Caki2 (cell line): ENCODE measurements around the gene JDP2. TPM values are rescaled to one million over a fixed set of nuclear protein-coding genes. Genes with fewer than 3 reads are reported as not detected.

Source experiments
- DNase-seq: peaks from one replicate; pipeline ENCODE4 v3.0.0-alpha.2; 2015; ENCODE audit warnings: low read depth
- in situ Hi-C: cut with HindIII; loops from 2 replicates; pipeline ENCODE4 v1.10.0; 2016; ENCODE audit warnings: low sequenced_read_pairs, low pct_unique_long_range_greater_than_20kb, mixed read lengths
- total RNA-seq: library from RNA; depleted of rRNA; stranded (reverse); fragments of >200 nt; shearing (Covaris generic); gene quantifications from 2 replicates; pipeline ENCODE4 v1.2.3, GENCODE V29; 2014; ENCODE audit warnings: low replicate concordance

Gene JDP2
- total RNA-seq, 1 experiment from 2014 or later, result 34.2 TPM

- no peak for DNase-seq
- in situ Hi-C loops, result no loop called here
These were observed 4.0 kb downstream of the JDP2 start for GRCh38 chr14:75431827-75432226.

DNA sequence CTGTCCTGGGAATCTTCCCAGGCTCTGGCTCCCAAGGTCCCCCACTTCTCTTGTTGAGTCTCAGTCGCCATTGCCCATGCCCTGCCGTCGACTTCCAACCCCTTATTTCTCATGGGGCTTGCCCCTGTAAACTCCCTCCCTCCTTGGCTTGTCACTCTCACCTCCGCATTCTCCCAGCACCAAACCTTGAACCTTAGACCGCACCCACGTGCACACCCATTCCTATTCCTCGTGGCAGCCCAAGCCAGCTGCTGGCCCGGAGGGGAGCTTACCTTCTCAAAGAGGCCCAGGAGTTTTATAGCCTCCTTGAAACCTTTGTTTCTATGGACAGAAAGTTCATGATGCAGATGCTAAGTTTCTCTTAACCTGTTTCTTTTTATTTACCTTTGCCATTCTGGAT is 4.6 kb downstream of the JDP2 start:
- in situ Hi-C loops, result no loop called here
- no peak for DNase-seq

- no peak for DNase-seq
- in situ Hi-C loops, result no loop called here
These were observed 5.8 kb downstream of the JDP2 start for GRCh38 chr14:75433631-75434071.

GRCh38 chr14:75434138-75434889 is 6.5 kb downstream of the JDP2 start:
- DNase-seq, result no peak
- in situ Hi-C loops, result no loop called here

- no peak for DNase-seq
- in situ Hi-C loops, result no loop called here
These were observed 7.0 kb downstream of the JDP2 start for GRCh38 chr14:75434890-75435248.

DNA sequence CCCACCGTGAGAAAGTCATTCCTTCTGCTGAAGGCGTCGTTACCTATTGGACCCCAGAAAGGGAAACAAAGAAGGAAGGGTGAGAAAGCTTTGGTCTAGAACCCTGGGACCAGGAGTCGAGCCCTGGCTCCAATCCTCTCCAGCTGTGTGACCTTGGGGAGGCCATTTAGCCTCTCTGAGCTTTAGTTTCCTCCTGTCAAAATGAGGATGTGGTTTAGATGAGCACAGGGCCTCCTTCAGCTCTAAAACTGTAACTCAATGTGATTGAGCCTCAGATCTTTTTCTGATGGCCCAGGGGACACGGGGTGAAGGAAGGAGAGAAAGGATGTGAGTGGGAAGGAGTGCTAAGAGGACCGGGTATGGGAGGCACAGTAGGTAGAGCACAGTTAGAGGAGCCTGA is 7.7 kb downstream of the JDP2 start:
- DNase-seq, result no peak
- in situ Hi-C loops, result no loop called here

GRCh38 chr14:75437201-75438143 is 9.7 kb downstream of the JDP2 start:
- in situ Hi-C loops, result no loop called here
- DNase-seq, result no peak

DNA sequence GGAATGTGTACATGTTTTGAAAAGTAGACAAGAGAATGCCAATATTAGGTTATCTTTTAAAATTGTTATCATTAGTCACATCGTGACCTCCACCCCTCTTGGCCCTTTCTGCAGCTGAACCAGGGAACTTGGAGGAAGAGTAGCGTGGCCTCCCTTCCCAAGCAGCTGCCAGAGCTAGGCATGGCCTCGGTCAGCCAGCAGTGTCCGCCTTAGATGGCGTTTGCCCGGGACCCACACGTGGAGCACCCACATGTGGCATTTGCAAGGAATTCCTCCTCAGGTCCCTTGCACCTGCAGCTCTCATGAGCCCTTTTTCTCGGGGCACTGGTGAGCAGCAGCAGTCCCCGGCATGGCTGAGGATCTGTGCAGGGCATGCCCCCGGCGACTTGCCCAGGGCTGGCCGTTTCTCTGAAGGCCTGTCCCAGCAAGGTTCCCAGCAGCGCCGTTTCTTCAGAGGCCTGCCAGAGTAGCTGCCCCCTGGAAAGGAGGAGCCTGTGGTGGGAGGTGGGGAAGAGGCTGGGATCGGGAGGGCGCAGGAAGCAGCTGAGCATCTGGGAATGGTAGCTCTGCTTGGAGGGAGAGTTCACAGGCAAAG is 10.8 kb downstream of the JDP2 start:
- DNase-seq, result no peak
- in situ Hi-C loops, result no loop called here

GRCh38 chr14:75439989-75440388 is 12.2 kb downstream of the JDP2 start:
- in situ Hi-C loops, result no loop called here
- no peak for DNase-seq

- in situ Hi-C loops, result no loop called here
- no peak for DNase-seq
These were observed 13.1 kb downstream of the JDP2 start for GRCh38 chr14:75440733-75441477.

- in situ Hi-C loops, result no loop called here
These were observed 13.9 kb downstream of the JDP2 start for GRCh38 chr14:75441728-75442127.

GRCh38 chr14:75442166-75442565 is 14.3 kb downstream of the JDP2 start:
- in situ Hi-C loops, result no loop called here
- no peak for DNase-seq

More at GRCh38 chr14:75441728-75442127, 13.9 kb downstream of the JDP2 start:
- no peak for DNase-seq

GRCh38 chr14:75442642-75443041 is 14.8 kb downstream of the JDP2 start:
- in situ Hi-C loops, result no loop called here
- DNase-seq, result no peak

- no peak for DNase-seq
- in situ Hi-C loops, result no loop called here
These were observed 15.6 kb downstream of the JDP2 start for GRCh38 chr14:75443203-75443969.

GRCh38 chr14:75445236-75445635 is 17.4 kb downstream of the JDP2 start:
- in situ Hi-C loops, result no loop called here
- DNase-seq, result no peak

GRCh38 chr14:75445963-75446362 is 18.1 kb downstream of the JDP2 start:
- no peak for DNase-seq
- in situ Hi-C loops, result no loop called here

DNA sequence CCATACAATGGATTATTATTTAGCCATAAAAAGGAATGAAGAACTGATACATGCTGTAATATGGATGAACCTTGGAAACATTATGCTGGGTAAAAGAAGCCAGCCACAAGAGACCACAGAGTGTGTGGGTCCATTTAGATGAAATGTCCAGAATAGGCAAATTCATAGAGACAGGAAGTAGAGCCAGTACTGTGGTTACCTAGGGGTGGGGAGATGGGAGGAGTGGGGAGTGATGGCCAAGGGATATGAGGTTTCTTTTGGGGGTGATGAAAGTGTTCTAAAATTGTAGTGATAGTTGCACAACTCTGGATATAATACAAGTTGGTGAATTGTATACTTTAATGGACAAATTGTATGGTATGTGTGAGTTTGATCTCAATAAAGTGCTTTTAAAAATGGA is 18.6 kb downstream of the JDP2 start:
- no peak for DNase-seq
- in situ Hi-C loops, result no loop called here

GRCh38 chr14:75448209-75448608 is 20.4 kb downstream of the JDP2 start:
- DNase-seq, result no peak
- in situ Hi-C loops, result no loop called here
